DMS153 treated with DMSO at 0.1 percent for 48 hours (cell line): ENCODE data around the gene XXYLT1.
"Not testable (repeated sequence)": the region's sequence is repeated elsewhere in the genome, so short reads cannot be mapped to it uniquely, and the experiment has no call there.

Source experiments
- DNase-seq: peaks from one replicate; lab custom pipeline; 2025; ENCODE audit not compliant: unreplicated experiment; lab: John Stamatoyannopoulos, UW

Gene XXYLT1

DNA sequence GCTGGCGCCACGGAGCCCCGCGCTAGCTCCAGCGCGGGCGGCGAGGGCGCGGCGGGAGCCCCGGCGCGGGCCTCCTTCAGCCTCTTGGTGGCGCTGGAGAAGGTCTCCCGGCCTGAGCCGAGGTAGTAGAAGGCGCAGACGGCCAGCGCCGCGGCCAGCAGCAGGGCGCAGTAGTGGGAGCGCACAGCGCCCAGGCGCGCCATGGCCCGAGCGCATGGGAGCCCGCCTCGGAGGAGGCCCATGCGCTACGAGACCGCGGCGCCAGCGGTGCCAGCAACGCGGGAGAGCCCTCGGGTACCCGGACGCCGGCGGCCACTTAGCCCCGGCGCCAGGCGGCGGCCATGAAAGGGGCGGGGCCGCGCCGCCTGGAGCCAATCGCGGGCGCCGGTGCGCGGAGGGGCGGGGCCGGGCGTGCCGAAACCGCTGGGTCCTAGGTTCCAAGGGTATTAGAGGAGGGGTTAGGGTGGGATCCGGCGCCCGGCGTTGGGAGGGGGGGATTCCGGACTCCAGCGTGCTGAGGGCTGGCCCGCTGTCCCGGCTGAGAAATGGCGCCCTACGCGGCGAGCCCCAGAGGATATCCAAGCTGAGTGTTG is at the start of gene XXYLT1:
XXYLT1 (minus strand) TSS at position 343 of the 593 bp plus-strand sequence; CDS start at position 242, 101 bp downstream.
- peak; percentile 71 for DNase-seq

GRCh38 chr3:195319060-195319459 is 48.1 kb upstream of the XXYLT1 start:
- DNase-seq = no peak

DNA sequence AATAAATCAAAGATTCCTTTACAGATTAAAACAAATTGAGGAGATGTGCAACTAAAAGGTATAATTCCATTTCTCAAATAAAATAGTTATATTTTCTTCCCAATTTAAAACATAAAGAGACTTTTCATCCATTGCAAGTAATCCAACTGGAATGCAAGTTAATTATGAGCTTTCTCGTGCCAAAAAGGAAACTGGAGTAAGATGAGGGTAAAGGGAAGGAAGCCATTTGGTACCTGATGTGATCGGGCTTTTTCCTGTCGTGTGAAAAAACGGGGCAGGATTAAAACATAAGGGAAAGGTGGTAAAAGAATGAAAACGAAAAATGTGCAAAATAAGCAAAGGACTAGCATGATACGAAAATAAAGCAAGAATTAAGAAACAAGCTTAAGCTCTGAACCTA is 41.8 kb upstream of the XXYLT1 start:
- no peak for DNase-seq

GRCh38 chr3:195307711-195308110 is 36.8 kb upstream of the XXYLT1 start:
- DNase-seq = no peak

DNA sequence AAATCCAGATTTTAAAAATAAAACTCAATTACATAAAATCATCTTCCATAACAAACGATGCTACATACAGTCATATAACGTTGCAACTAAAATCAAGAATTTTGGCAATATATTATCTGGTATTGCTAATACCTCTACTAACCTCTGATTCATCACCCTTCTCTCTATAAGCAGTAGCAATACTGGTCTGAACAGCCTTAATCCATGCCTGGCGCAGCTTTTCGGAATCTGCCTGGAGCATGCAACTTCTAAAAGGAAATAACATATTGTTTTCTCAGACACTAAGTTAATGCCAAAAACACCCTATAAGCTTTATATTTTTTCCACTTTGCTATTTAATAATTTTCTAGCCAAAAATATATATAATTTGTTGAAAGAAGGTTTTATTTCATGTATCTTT is 35.4 kb upstream of the XXYLT1 start:
- no peak for DNase-seq

DNA sequence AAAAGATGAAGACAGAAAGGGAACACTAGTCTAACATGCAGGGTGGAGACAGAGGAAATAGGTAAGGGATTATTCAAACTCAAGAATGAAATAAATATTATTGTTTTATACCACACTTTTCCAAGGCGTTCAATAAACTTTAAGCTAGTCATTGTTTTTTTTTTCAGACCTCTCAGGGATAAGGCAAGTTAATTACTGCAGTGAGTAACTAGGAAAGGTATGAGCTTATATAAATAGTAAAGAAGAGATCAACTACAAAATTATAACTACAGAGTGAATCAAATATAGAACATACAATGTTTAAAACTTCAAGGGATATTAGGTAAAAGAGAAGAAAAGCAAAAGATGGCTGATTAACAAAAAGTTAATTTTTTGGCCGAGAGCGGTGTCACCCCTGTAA is 31.5 kb upstream of the XXYLT1 start:
- DNase-seq = no peak

DNA sequence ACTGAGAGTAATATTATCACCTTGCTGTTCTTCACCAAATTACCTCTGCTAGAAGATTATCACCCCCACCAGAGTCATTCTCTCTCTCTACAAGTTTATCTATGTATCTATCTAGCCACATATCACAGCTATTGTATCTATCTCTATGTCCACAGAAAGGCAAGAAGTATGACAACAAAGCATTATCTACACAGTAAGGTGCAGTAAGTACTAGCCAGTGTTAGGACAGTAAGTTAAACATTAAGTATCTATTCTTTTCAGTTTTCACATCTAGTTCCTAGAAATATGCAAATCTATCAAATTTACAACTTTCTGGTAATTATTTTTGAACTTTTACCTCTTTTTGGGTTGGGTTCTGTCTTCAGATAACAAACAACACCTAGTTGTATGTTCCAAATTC is 26.5 kb upstream of the XXYLT1 start:
- no peak for DNase-seq

DNA sequence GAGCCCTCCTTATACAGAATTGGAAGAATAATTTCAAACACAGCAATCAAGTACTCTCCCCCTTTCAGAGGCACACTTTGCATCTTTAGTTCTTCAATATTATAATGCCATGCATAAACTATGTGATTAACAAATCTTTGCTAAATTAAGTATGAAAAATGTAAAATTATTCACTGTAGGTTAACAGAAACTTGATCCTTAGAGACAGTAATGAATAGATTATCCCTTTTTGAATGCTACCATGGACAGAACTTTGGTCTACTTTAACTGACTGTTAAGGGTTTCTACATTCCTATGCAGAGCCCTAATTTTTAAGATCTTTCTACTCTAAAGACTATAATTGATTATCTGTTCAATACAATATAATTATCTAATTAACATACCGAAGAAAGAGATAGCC is 25.7 kb upstream of the XXYLT1 start:
- no peak for DNase-seq

DNA sequence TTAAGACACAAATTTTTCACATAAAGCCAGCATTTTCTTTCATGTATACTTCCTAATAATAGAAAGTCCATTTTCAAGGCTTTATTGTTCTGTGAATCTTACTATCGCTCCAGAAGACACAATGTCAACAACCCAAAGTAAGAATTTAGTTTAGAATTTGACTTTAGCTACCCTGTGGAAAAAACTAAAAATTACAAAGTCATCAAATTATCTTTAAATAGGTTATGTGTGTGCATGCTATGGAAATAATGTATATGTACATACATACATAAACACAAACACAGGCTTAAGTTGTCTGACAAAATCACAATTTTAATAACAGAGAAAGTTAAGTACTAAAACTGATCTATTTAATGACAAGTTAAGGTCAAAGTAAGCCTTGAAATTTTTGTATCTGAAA is 20.2 kb upstream of the XXYLT1 start:
- DNase-seq = no peak

DNA sequence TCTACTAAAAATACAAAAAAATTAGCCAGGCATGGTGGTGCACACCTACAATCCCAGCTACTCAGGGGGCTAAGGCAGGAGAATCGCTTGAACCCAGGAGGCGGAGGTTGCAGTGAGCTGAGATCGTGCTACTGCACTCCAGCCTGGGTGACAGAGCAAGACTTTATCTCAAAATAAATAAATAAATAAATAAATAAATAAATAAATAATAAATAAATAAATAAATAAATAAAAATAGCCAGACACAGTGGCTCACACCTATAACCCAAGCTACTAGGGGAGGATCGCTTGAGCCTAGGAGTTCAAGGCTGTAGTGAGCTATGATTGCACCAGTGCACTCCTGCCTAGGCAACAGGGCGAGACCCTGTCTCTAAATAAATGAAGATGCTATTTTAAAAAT is 19.7 kb upstream of the XXYLT1 start:
- not testable (repeated sequence) for DNase-seq

DNA sequence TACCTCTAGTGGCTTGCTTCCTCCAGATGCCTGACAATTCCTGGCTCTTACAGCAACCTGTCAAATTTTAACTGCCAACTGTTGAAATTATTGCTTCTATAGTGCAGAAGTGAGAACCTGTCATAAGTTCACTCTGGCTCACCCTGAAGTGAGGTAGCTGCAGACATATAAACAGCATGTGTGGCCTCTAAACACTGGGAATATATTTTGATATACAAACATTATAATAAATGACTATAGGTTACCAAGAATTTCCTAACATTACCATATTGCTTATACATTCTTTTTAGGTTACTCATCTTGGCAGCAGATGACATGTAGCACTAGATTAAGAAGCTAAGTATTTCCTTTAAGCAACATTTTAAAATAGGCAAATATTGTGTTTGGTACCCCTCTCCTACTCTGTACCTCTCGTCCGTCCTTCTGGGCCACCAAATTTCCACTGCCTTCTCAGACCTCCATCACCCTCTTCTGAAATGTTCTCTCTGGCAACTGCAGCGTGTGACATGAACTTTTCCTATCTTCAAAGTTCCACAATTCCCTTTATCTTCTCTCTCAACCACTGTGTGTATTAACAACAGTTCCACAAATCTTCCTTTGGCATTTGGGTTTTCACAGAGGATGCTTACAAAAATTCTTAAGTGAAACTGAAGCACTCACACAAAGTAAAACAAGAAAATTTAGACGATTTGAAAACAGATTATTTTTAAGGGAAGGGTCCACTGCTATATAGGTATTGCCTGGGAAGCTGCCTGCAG is 15.3 kb upstream of the XXYLT1 start:
- no peak for DNase-seq

DNA sequence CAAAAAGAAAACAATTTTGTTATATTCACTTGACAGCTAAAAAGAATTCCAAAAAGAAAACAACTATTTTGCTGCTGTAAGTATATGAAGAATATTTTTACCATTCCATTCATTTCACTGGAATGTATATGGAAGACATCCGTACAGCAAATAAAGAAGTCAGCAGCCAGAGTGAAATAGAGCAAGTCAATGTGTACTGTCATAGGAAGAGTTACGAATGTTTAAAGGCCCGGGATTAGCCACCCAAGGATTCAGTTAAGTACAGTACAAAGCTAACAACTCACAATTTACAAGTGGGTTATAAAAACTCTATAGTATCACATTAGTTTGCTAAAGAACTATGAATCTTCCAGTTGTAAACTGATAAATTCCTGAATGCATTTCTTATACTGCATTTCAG is 14.4 kb upstream of the XXYLT1 start:
- DNase-seq = no peak

DNA sequence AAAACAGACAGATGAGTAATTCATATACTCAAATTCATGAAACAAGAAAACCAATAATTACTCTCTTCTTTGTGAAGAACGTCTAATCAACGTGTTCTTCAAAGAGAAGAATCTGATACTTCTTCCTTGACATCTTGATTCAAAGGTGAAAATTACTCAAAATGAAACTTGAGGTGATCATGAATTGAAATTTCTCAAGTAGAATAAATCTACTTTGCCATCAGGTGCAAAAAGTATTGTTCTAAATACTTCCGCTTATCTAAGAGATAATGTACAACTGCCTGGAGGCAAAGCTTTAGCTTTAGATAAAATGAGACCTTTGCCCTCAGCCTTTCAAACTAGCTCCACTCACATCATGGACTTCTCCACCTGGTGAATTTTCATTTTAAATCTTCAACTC is 13.9 kb upstream of the XXYLT1 start:
- DNase-seq = no peak

GRCh38 chr3:195282961-195283360 is 12.0 kb upstream of the XXYLT1 start:
- DNase-seq = no peak

GRCh38 chr3:195274259-195274966 is 3.5 kb upstream of the XXYLT1 start:
- DNase-seq = no peak

DNA sequence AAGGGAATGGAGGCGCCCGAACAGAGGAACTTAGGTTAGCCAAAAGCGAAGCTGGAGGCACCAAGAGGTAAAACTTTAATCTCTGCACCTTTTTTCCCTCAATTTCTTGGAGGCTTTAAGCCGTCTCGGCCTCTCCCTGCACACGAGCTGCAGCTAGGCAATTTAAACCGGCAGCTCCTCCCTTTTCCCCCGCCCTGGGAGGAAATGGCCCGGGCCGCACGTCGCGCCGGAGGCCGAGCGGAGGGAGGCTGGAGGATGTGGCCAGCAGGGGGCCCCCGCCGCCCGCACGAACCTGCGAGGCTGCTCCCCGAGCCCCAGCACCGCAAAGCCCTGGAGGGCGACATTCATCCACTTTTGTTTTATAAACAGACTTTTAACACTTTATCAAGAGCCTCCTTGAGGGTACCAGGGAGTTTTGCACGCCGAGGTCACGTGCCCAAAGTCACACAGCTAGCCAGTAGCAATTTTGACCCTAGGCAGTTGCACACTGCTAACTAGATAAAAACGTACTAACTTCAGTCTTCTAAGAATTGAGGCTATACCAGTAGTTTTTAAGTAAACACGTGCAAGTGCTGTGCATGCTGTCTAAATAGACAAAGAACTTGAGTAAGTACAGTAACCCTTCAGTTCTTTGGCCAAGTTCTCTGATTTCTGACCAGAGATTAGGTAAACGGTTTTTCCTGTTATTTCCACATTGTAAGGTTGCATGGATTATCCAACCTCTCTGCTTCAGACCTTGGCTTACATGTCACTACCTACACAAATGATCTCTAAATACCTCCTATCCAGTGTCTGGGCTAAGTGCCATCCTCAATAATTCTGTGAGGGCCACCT is 668 bp upstream of the XXYLT1 start:
- peak; percentile 81 for DNase-seq

- no peak for DNase-seq
Observed at GRCh38 chr3:195270079-195270816, 711 bp downstream of the XXYLT1 start.

GRCh38 chr3:195269375-195270078 is 1.4 kb downstream of the XXYLT1 start:
- no peak for DNase-seq

DNA sequence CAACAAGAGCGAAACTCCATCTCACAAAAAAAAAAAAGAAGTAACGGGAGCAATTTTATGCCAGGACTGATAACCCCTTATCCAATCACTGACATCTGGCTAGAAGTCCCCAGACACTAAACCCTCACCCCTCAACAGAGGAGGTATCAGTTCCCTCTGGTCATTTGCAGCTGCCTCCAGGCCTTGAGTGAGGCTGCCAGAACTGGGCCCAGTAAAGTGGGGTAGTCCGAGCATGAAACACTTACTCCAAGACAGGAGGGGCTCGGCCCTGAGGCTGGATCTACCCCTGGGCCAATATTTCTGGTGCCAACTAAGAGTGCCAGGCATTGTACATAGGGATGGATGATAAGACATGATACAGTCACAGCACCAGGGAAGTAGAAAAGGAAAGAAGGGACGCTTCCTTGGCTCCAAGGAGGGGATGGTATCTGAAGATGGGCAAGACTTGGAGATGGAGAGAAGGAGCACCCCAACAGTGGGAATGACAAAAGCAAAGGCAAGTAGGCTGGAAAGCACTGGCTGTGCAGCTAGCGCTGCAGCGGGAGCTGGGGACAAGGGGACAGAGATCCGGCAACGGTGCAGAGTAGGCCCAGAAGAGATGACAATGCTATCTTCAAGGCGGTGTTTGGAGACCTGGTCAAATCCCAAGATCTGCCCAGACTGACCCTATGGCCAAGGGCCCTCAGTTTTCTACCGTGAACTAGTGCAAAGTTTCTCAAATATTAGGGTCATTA is 2.2 kb downstream of the XXYLT1 start:
- no peak for DNase-seq
